ENCODE data around the gene ANKRD31.
A peak's percentile ranks its signal among the peaks of the same experiment; 100 is the strongest.

The ANKRD31 gene

GRCh38 chr5:75044406-75044805, 192.3 kb downstream of the ANKRD31 start:
- DNase-seq (ENCODE audit: low read depth, low spot score), result no peak
- CTCF ChIA-PET, result interaction anchor here (0.7 kb wide), 1 partner anchor 109 kb away, joined by 3 read pairs; no protein-coding TSS in a partner anchor
- POLR2A ChIA-PET, result no interaction called here
- TF ChIP-seq CTCF (IDR thresholded peaks at IDR 0.05; ENCODE audit: insufficient read depth, low read length, missing control alignments), result no peak
- no peak overlapping the region for H3K4me3 ChIP-seq (ENCODE audit: low read depth, low read length)

GRCh38 chr5:75043633-75044264, 192.9 kb downstream of the ANKRD31 start:
- no peak for TF ChIP-seq CTCF (IDR thresholded peaks at IDR 0.05; ENCODE audit: insufficient read depth, low read length, missing control alignments)
- no peak overlapping the region for H3K4me3 ChIP-seq (ENCODE audit: low read depth, low read length)
- DNase-seq (ENCODE audit: low read depth, low spot score), result no peak
- ChIA-PET CTCF (no interaction called here), POLR2A (no interaction called here)

GRCh38 chr5:75042522-75042921, 194.2 kb downstream of the ANKRD31 start:
- no peak for DNase-seq (ENCODE audit: low read depth, low spot score)
- CTCF ChIA-PET, result interaction anchor here (0.5 to 6.2 kb wide), 2 partner anchors 7 to 194 kb away, joined by 3 to 60 read pairs; no protein-coding TSS in a partner anchor

GRCh38 chr5:75040973-75041372, 195.7 kb downstream of the ANKRD31 start:
- CTCF ChIA-PET, result interaction anchor here (6.2 kb wide), 1 partner anchor 9 kb away, joined by 60 read pairs; no protein-coding TSS in a partner anchor
- TF ChIP-seq CTCF (IDR thresholded peaks at IDR 0.05; ENCODE audit: insufficient read depth, low read length, missing control alignments), result no peak
- POLR2A ChIA-PET, result no interaction called here
- H3K4me3 ChIP-seq (ENCODE audit: low read depth, low read length), result no peak overlapping the region
- peak; percentile 75 for DNase-seq (ENCODE audit: low read depth, low spot score)

More at GRCh38 chr5:75042522-75042921, 194.2 kb downstream of the ANKRD31 start:
- no peak overlapping the region for H3K4me3 ChIP-seq (ENCODE audit: low read depth, low read length)
- TF ChIP-seq CTCF (IDR thresholded peaks at IDR 0.05; ENCODE audit: insufficient read depth, low read length, missing control alignments), result no peak
- POLR2A ChIA-PET, result no interaction called here

GRCh38 chr5:75037106-75037505, 199.6 kb downstream of the ANKRD31 start:
- TF ChIP-seq CTCF (IDR thresholded peaks at IDR 0.05; ENCODE audit: insufficient read depth, low read length, missing control alignments), result no peak
- CTCF ChIA-PET, result interaction anchor here (0.8 to 6.2 kb wide), 4 partner anchors 9 to 102 kb away, joined by 3 to 60 read pairs (median 3); no protein-coding TSS in a partner anchor
- H3K4me3 ChIP-seq (ENCODE audit: low read depth, low read length), result no peak overlapping the region
- peak; percentile 51 for DNase-seq (ENCODE audit: low read depth, low spot score)
- POLR2A ChIA-PET, result no interaction called here

- no peak overlapping the region for H3K4me3 ChIP-seq (ENCODE audit: low read depth, low read length)
- POLR2A ChIA-PET, result no interaction called here
- DNase-seq (ENCODE audit: low read depth, low spot score), result no peak
- no peak for TF ChIP-seq CTCF (IDR thresholded peaks at IDR 0.05; ENCODE audit: insufficient read depth, low read length, missing control alignments)
- CTCF ChIA-PET, result interaction anchor here (1.1 to 1.5 kb wide), 2 partner anchors 16 to 202 kb away, joined by 3 to 10 read pairs; no protein-coding TSS in a partner anchor
Observed at GRCh38 chr5:75034137-75034739, 202.4 kb downstream of the ANKRD31 start.

All from AG04449 (cell line).